SK-N-MC (cell line): Measurements from ENCODE around the gene GFI1B.
"Not testable (repeated sequence)": the region's sequence is repeated elsewhere in the genome, so short reads cannot be mapped to it uniquely, and the experiment has no call there.

Experiments
- DNase-seq: peaks from one replicate; pipeline ENCODE4 v3.0.0-alpha.2; 2011; ENCODE audit warnings: low read depth, low spot score
- H3K27ac ChIP-seq: fragments of 200-600 bp; sonication (generic); 2 replicates; pipeline ENCODE4 v1.5.1; 2016; ENCODE audit warnings: mixed run types
- H3K36me3 ChIP-seq: fragments of 200-600 bp; sonication (generic); 2 replicates; pipeline ENCODE4 v1.6.1; 2017; ENCODE audit warnings: antibody characterized with exemption, low read length, mixed read lengths; ENCODE audit not compliant: insufficient read depth
- H3K4me3 ChIP-seq: fragments of 200-600 bp; sonication (generic); 2 replicates; pipeline ENCODE4 v1.5.1; 2016
- H3K9ac ChIP-seq: fragments of 200-600 bp; sonication (generic); 2 replicates; pipeline ENCODE4 v1.8.0; 2017; ENCODE audit warnings: mixed run types, mixed read lengths; ENCODE audit not compliant: insufficient read length
- H3K9me3 ChIP-seq: fragments of 200-600 bp; sonication (generic); 2 replicates; pipeline ENCODE4 v1.6.1; 2017; ENCODE audit warnings: low read depth, mild to moderate bottlenecking, antibody characterized with exemption, low read length, moderate library complexity, mixed read lengths
- EZH2 ChIP-seq: fragments of 200-600 bp; sonication (generic); IDR thresholded peaks from one replicate; pipeline ENCODE4 v1.6.1; 2017; ENCODE audit warnings: antibody characterized with exemption
- FOXP2 ChIP-seq: optimal IDR thresholded peaks from 2 replicates; pipeline ENCODE3; 2011; ENCODE audit warnings: mild to moderate bottlenecking, moderate library complexity; ENCODE audit not compliant: insufficient read depth; ENCODE audit errors: extremely low read length, control extremely low read depth
- POLR2AphosphoS5 ChIP-seq: IDR thresholded peaks from 2 replicates; pipeline ENCODE4 v1.6.1; 2012; ENCODE audit warnings: mild to moderate bottlenecking, low read depth, low read length, borderline replicate concordance

GFI1B gene

DNA sequence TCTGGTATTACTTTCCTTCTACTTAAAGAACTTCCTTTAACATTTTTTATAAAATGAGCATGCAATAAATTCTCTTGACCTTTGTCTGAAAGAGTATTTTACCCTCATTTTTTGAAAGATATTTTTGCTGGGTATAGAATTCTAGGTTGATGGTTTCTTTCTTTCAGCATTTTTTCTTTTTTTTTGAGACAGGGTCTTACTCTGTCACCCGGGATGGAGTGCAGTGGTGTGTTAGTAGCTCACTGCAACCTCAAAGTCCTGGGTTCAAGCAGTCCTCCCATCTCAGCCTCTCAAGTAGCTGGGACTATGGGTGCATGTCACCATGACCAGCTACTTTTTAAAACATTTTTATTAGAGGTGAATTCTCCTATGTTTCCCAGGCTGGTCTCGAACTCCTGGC, 23.4 kb upstream of the GFI1B start:
- Histone ChIP-seq H3K4me3 (no peak overlapping the region), H3K9ac (no peak overlapping the region), H3K27ac (no peak overlapping the region), H3K36me3 (no peaks in the 10 kb centered on the region), H3K9me3 (no peaks in the 10 kb centered on the region)
- DNase-seq, result no peak
- TF ChIP-seq POLR2AphosphoS5 (no peak), EZH2 (no peak), FOXP2 (no peak)

DNA sequence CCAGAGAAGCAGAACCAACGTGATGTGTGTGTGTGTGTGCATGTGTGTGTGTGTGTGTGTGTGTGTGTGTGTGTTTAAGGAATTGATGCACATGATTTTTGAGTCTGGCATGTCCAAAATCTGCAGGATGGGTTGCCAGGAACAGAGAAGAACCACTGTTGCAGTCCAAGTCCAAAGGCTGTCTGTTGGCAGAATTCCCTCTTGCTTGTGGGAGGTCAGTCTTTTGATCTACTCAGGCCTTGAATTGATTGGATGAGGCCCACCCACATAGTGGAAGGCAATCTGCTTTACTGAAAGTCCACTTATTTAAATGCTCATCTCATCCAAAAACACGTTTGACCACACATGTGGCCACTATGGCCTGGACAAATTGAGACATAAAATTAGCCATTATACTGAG, 22.7 kb upstream of the GFI1B start:
- no peaks in the 10 kb centered on the region for H3K36me3 ChIP-seq
- TF ChIP-seq EZH2 (no peak), POLR2AphosphoS5 (no peak), FOXP2 (no peak)
- H3K27ac ChIP-seq, result no peak overlapping the region
- H3K4me3 ChIP-seq, result no peak overlapping the region
- no peaks in the 10 kb centered on the region for H3K9me3 ChIP-seq
- H3K9ac ChIP-seq, result no peak overlapping the region
- no peak for DNase-seq

DNA sequence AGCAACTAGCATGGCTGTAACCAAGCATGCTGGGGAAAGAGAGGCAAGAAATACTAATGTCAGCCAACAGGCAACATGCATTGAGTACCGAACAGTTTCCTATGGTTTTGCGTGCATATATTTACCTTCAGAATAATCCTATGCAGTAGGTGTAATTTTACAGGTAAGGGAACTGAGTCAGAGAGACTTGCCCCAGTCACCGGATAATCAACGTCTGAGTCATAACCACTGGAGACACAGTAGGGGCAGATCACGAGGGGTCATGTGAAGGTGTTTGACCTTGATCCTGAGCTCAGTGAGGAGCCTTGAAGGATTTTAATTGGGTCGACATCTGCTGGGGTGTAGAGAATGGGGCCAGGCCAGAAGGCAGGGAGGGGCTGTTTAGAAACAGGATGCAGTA, 20.7 kb upstream of the GFI1B start:
- no peak overlapping the region for H3K4me3 ChIP-seq
- no peak for DNase-seq
- no peak overlapping the region for H3K27ac ChIP-seq
- no peak overlapping the region for H3K9ac ChIP-seq
- H3K9me3 ChIP-seq, result no peaks in the 10 kb centered on the region
- H3K36me3 ChIP-seq, result no peaks in the 10 kb centered on the region
- TF ChIP-seq POLR2AphosphoS5 (no peak), EZH2 (no peak), FOXP2 (no peak)

GRCh38 chr9:132961002-132961401, 17.5 kb upstream of the GFI1B start:
- no peak overlapping the region for H3K9ac ChIP-seq
- no peak overlapping the region for H3K27ac ChIP-seq
- TF ChIP-seq FOXP2 (no peak), EZH2 (no peak), POLR2AphosphoS5 (no peak)
- no peaks in the 10 kb centered on the region for H3K9me3 ChIP-seq
- no peaks in the 10 kb centered on the region for H3K36me3 ChIP-seq
- H3K4me3 ChIP-seq, result no peak overlapping the region
- DNase-seq, result no peak

DNA sequence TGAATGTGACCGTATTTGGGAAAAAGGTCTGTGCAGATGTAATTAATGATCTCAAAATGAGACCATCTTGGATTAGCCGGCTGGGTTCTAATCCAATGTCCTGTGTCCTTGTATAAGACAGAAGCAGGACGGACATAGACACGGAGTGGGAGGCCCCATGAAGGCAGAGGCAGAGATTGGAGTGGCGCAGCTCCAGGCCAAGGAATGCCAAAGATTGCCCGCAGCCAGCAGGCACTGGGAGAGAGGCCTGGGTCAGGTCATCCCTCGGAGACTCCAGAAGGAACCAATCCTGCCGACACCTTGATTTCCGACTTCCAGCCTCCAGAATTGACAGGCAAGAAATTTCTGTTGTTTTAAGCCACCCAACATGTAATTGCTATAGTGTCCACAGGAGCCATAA, 13.0 kb upstream of the GFI1B start:
- H3K9me3 ChIP-seq, result no peaks in the 10 kb centered on the region
- H3K9ac ChIP-seq, result no peak overlapping the region
- no peak for TF ChIP-seq POLR2AphosphoS5
- TF ChIP-seq FOXP2, result no peak
- TF ChIP-seq EZH2, result no peak
- no peak overlapping the region for H3K4me3 ChIP-seq
- no peak for DNase-seq
- no peak overlapping the region for H3K27ac ChIP-seq
- H3K36me3 ChIP-seq, result no peaks in the 10 kb centered on the region

GRCh38 chr9:132967908-132968307, 10.6 kb upstream of the GFI1B start:
- H3K9me3 ChIP-seq, H3K36me3 ChIP-seq, H3K27ac ChIP-seq, H3K4me3 ChIP-seq, DNase-seq, H3K9ac ChIP-seq: not testable (repeated sequence)

DNA sequence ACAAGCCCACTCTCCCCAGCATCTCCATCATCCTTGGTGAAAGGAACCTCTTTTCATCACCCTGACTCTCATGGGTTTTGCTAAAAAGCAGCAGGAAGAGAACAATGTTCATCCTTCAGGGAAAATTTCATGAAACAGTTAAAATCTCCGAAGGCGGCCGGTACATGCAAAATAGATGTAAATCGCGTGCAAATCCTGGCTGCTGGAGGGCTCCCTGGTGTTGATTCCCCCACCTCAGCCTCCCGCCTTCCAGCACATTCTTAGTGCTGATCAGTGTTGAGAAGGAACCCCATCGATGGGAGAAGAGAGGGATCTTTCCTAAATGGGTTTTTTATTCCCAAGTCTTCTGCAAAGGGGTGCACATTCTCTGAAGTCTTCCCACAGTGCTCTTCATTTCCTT, 8.7 kb upstream of the GFI1B start:
- H3K36me3 ChIP-seq, result no peaks in the 10 kb centered on the region
- no peak overlapping the region for H3K9ac ChIP-seq
- no peaks in the 10 kb centered on the region for H3K9me3 ChIP-seq
- no peak for TF ChIP-seq POLR2AphosphoS5
- TF ChIP-seq EZH2, result no peak
- TF ChIP-seq FOXP2, result no peak
- no peak for DNase-seq
- no peak overlapping the region for H3K4me3 ChIP-seq
- H3K27ac ChIP-seq, result no peak overlapping the region

DNA sequence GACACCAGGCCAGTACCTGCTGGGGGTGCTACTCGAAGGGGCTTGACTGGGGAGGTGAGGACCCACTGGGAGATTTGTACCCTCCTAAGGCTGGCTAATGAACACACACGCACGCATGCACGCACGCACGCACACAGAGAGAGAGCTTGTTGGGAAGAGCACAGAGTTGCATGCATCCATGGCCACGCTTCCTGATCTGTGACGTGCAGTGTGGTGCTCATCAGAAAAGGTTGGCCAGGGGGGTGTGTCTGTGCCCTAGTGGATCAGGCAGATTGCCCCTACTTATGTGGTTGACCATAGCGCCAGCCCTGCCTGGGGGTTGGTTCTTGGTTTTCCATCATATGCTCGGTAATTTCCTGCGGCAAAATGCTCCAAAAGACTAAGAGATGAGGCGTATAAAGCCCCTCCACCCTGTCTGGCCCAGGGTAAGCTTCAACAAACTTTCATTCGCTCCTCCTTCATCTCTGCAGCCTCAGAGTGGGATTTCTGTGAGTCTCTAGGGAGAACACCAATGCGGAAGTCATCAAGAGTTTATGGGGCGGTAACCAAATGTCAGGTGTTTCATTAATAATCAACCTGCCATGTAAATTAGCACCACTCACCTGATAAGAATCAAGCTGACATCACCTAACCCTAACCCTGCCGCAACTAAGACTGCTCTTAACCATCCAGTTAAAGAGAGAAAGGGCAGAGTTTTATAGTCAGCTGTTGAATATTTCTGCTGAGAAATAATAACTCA, 8.0 kb upstream of the GFI1B start:
- DNase-seq, result no peak
- Histone ChIP-seq H3K27ac (no peak overlapping the region), H3K9ac (no peak overlapping the region), H3K36me3 (no peaks in the 10 kb centered on the region), H3K9me3 (no peaks in the 10 kb centered on the region), H3K4me3 (no peak overlapping the region)
- no peak for TF ChIP-seq EZH2
- no peak for TF ChIP-seq FOXP2
- no peak for TF ChIP-seq POLR2AphosphoS5

- no peak overlapping the region for H3K4me3 ChIP-seq
- no peak for TF ChIP-seq EZH2
- no peak for TF ChIP-seq FOXP2
- H3K36me3 ChIP-seq, result no peaks in the 10 kb centered on the region
- H3K9ac ChIP-seq, result no peak overlapping the region
- H3K9me3 ChIP-seq, result no peaks in the 10 kb centered on the region
- H3K27ac ChIP-seq, result no peak overlapping the region
- DNase-seq, result no peak
Measured at GRCh38 chr9:132973166-132973565, 5.3 kb upstream of the GFI1B start.

- no peak overlapping the region for H3K27ac ChIP-seq
- no peak overlapping the region for H3K4me3 ChIP-seq
- no peaks in the 10 kb centered on the region for H3K36me3 ChIP-seq
- no peak overlapping the region for H3K9ac ChIP-seq
- no peaks in the 10 kb centered on the region for H3K9me3 ChIP-seq
- no peak for TF ChIP-seq EZH2
- no peak for TF ChIP-seq POLR2AphosphoS5
- no peak for TF ChIP-seq FOXP2
- DNase-seq, result no peak
Measured at GRCh38 chr9:132973713-132974112, 4.8 kb upstream of the GFI1B start.
